Fibroblast of lung (primary cell): ENCODE measurements around the gene PPP2R5C. TPM values are rescaled to one million over a fixed set of nuclear protein-coding genes. Genes with fewer than 3 reads are reported as not detected.

Experiments
- DNase-seq, 2 donors: peaks; one replicate each; pipeline versions ENCODE4 v3.0.0 to v3.0.0-alpha.2; 2010; ENCODE audit warnings: low read depth in 2 of 2
- H2AFZ ChIP-seq: 2 replicates; pipeline ENCODE4 v1.5.1; 2012; ENCODE audit warnings: low read length, control low read depth, inconsistent platforms
- H3K27ac ChIP-seq: 2 replicates; pipeline ENCODE4 v1.5.1; 2011; ENCODE audit warnings: low read length, control low read depth; ENCODE audit not compliant: insufficient read depth
- H3K27me3 ChIP-seq: 2 replicates; pipeline ENCODE4 v1.5.1; 2011; ENCODE audit warnings: mild to moderate bottlenecking, low read length; ENCODE audit not compliant: control insufficient read depth, insufficient read depth
- H3K36me3 ChIP-seq: 2 replicates; pipeline ENCODE4 v1.5.1; 2011; ENCODE audit warnings: low read length; ENCODE audit not compliant: control insufficient read depth, insufficient read depth
- H3K4me1 ChIP-seq: 2 replicates; pipeline ENCODE4 v1.5.1; 2011; ENCODE audit warnings: low read length; ENCODE audit not compliant: control insufficient read depth, insufficient read depth; ENCODE audit errors: extremely low read depth
- H3K4me2 ChIP-seq: 2 replicates; pipeline ENCODE4 v1.5.1; 2011; ENCODE audit warnings: low read length, control low read depth; ENCODE audit not compliant: insufficient read depth; ENCODE audit errors: extremely low read depth
- H3K4me3 ChIP-seq, 4 experiments: fragments of 200-600 bp in 1 of 4; sonication (generic) in 1 of 4; replicated peaks in 1 of 4; 2 replicates each; pipeline ENCODE4 v1.5.1; 2011 to 2016; ENCODE audit warnings: low read length in 4 of 4, low read depth in 3 of 4, mild to moderate bottlenecking in 3 of 4, control low read depth in 2 of 4, inconsistent platforms in 1 of 4, mixed read lengths in 1 of 4; ENCODE audit not compliant: insufficient read depth in 1 of 4; ENCODE audit errors: control extremely low read depth in 1 of 4
- H3K79me2 ChIP-seq: 2 replicates; pipeline ENCODE4 v1.5.1; 2012; ENCODE audit warnings: mild to moderate bottlenecking, low read length, inconsistent platforms; ENCODE audit not compliant: control insufficient read depth, insufficient read depth
- H3K9ac ChIP-seq: 2 replicates; pipeline ENCODE4 v1.5.1; 2011; ENCODE audit warnings: mild to moderate bottlenecking, low read length, control low read depth; ENCODE audit not compliant: insufficient read depth
- H3K9me3 ChIP-seq: 2 replicates; pipeline ENCODE4 v1.5.1; 2012; ENCODE audit warnings: low read depth, low read length; ENCODE audit not compliant: control insufficient read depth, insufficient read depth
- H4K20me1 ChIP-seq: 2 replicates; pipeline ENCODE4 v1.5.1; 2011; ENCODE audit warnings: low read length; ENCODE audit not compliant: control insufficient read depth, insufficient read depth; ENCODE audit errors: extremely low read depth
- CTCF ChIP-seq, 2 donors: IDR thresholded peaks in 1 of 2; conservative IDR thresholded peaks in 1 of 2; 1 replicate in 1 of 2; 2 replicates in 1 of 2; pipeline ENCODE4 v1.5.1; 2011 to 2012; ENCODE audit warnings: low read length in 2 of 2, control low read depth in 1 of 2, inconsistent platforms in 1 of 2, low read depth in 1 of 2, mild to moderate bottlenecking in 1 of 2
- EZH2 ChIP-seq: IDR thresholded peaks from 2 replicates; pipeline ENCODE4 v1.5.1; 2012; ENCODE audit warnings: low read length, control low read depth, mild to moderate bottlenecking; ENCODE audit errors: missing control alignments
- polyA plus RNA-seq, 2 donors: library from polyadenylated mRNA; depleted of rRNA in 1 of 2; stranded (reverse) in 1 of 2; unstranded in 1 of 2; fragments of >200 nt; gene quantifications; 2 replicates each; pipeline ENCODE4 v1.2.1, GENCODE V29; 2011 to 2012; ENCODE audit warnings: missing spikeins in 1 of 2
- total RNA-seq: library from RNA; depleted of rRNA; stranded (reverse); fragments of >200 nt; gene quantifications from 2 replicates; pipeline ENCODE4 v1.2.1, GENCODE V29; 2014

PPP2R5C gene
- total and polyA plus RNA-seq, 2 donors (not counting 1 experiment from before 2014, with no cell fraction given), result 86.0 to 116 TPM

GRCh38 chr14:101791919-101792572, 30.5 kb downstream of the PPP2R5C start:
- Histone ChIP-seq H3K4me2 (peak overlapping the region; percentile 93), H3K4me1 (peaks cover 3% of the 10 kb centered on the region), H3K4me3 (peak overlapping the region; percentile 41 to 70 (median 57)), H4K20me1 (no peaks in the 10 kb centered on the region), H3K36me3 (no peaks in the 10 kb centered on the region), H3K27me3 (no peaks in the 10 kb centered on the region), H3K9ac (peak overlapping the region; percentile 55), H3K27ac (peak overlapping the region; percentile 79), H3K9me3 (no peaks in the 10 kb centered on the region), H2AFZ (peak overlapping the region; percentile 92), H3K79me2 (no peaks in the 10 kb centered on the region)
- no peak for TF ChIP-seq EZH2
- no peak for TF ChIP-seq CTCF (conservative IDR thresholded peaks at IDR 0.05 in 1 of 2, IDR thresholded peaks at IDR 0.05 in 1 of 2; ENCODE audit: low read depth in 1 of 2, low read length in 2 of 2)
- peak; percentile 61 to 80 for DNase-seq

GRCh38 chr14:101796016-101796415, 34.5 kb downstream of the PPP2R5C start:
- Histone ChIP-seq H3K4me2 (no peak overlapping the region), H3K27ac (no peak overlapping the region), H2AFZ (no peak overlapping the region), H3K9me3 (no peaks in the 10 kb centered on the region), H3K79me2 (no peaks in the 10 kb centered on the region), H4K20me1 (no peaks in the 10 kb centered on the region), H3K4me3 (no peak overlapping the region), H3K4me1 (peaks cover 3% of the 10 kb centered on the region), H3K9ac (no peak overlapping the region), H3K27me3 (no peaks in the 10 kb centered on the region), H3K36me3 (no peaks in the 10 kb centered on the region)
- TF ChIP-seq CTCF (conservative IDR thresholded peaks at IDR 0.05 in 1 of 2, IDR thresholded peaks at IDR 0.05 in 1 of 2; ENCODE audit: low read depth in 1 of 2, low read length in 2 of 2) (no peak), EZH2 (no peak)
- DNase-seq, result no peak

- Histone ChIP-seq H3K36me3 (no peaks in the 10 kb centered on the region), H3K9ac (no peak overlapping the region), H3K27ac (no peak overlapping the region), H2AFZ (no peak overlapping the region), H3K4me2 (no peak overlapping the region), H3K79me2 (no peaks in the 10 kb centered on the region), H3K4me1 (peaks cover 3% of the 10 kb centered on the region), H3K9me3 (no peaks in the 10 kb centered on the region), H3K4me3 (no peak overlapping the region), H4K20me1 (no peaks in the 10 kb centered on the region), H3K27me3 (no peaks in the 10 kb centered on the region)
- no peak for DNase-seq
- TF ChIP-seq CTCF (conservative IDR thresholded peaks at IDR 0.05 in 1 of 2, IDR thresholded peaks at IDR 0.05 in 1 of 2; ENCODE audit: low read depth in 1 of 2, low read length in 2 of 2), result no peak
- no peak for TF ChIP-seq EZH2
Measured at GRCh38 chr14:101796479-101796878, 35.0 kb downstream of the PPP2R5C start.
